KOPT-K1 (cell line): Measurements from ENCODE around the gene TMEM72.
"Not testable (repeated sequence)": the region's sequence is repeated elsewhere in the genome, so short reads cannot be mapped to it uniquely, and the experiment has no call there.

Experiments
- H3K27ac ChIP-seq: fragments of 200-600 bp; sonication (generic); 2 replicates; pipeline ENCODE4 v1.5.1; 2016; ENCODE audit warnings: antibody characterized with exemption, mild to moderate bottlenecking, low read depth, low read length; ENCODE audit not compliant: poor library complexity, severe bottlenecking
- H3K36me3 ChIP-seq: fragments of 200-600 bp; sonication (generic); 2 replicates; pipeline ENCODE4 v1.5.1; 2017; ENCODE audit warnings: antibody characterized with exemption, mild to moderate bottlenecking, low read length, moderate library complexity; ENCODE audit not compliant: insufficient read depth
- H3K9me3 ChIP-seq: fragments of 200-600 bp; sonication (generic); 2 replicates; pipeline ENCODE4 v1.5.1; 2017; ENCODE audit warnings: antibody characterized with exemption, low read length, mild to moderate bottlenecking; ENCODE audit not compliant: insufficient read depth, poor library complexity, severe bottlenecking

TMEM72 gene

DNA sequence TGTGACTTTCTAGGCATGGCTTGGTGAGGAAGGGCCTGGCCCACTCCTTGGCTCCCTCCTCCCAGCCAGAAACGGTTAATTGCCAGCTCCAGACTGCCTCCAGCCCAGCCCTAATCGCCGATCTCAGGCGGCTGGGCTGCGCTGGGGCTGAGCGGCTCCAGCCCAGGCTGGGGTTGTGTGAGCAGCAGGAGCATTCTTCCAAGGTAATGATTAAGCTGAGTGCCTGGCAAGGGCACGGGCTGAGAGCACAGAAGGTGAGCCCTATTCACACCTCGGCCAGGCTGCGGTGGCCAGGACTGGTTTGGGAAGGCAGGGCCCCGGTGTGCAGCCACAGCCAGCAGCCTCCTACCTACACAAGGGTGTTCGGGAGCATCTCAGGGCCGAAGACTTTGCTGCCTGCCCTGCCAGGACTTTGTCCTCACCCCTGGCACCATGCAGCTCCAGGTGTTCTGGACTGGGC, at the start of gene TMEM72:
TSS of gene TMEM72 (plus strand) at position 257 of the 460 bp plus-strand sequence. CDS start at position 433, 176 bp downstream.
- peak within 1 kb of the TSS; percentile 96 for H3K27ac ChIP-seq

GRCh38 chr10:44862006-44862751, 49.0 kb upstream of the TMEM72 start:
- Histone ChIP-seq H3K27ac (no peak overlapping the region), H3K9me3 (no peaks in the 10 kb centered on the region), H3K36me3 (no peaks in the 10 kb centered on the region)

More for the DNA sequence above, at the start of gene TMEM72:
- Histone ChIP-seq H3K36me3 (no peaks in the 10 kb centered on the region), H3K9me3 (no peaks in the 10 kb centered on the region)

- no peaks in the 10 kb centered on the region for H3K36me3 ChIP-seq
- H3K9me3 ChIP-seq: no peaks in the 10 kb centered on the region
- no peak overlapping the region for H3K27ac ChIP-seq
These were observed 48.2 kb upstream of the TMEM72 start for GRCh38 chr10:44862924-44863323.

DNA sequence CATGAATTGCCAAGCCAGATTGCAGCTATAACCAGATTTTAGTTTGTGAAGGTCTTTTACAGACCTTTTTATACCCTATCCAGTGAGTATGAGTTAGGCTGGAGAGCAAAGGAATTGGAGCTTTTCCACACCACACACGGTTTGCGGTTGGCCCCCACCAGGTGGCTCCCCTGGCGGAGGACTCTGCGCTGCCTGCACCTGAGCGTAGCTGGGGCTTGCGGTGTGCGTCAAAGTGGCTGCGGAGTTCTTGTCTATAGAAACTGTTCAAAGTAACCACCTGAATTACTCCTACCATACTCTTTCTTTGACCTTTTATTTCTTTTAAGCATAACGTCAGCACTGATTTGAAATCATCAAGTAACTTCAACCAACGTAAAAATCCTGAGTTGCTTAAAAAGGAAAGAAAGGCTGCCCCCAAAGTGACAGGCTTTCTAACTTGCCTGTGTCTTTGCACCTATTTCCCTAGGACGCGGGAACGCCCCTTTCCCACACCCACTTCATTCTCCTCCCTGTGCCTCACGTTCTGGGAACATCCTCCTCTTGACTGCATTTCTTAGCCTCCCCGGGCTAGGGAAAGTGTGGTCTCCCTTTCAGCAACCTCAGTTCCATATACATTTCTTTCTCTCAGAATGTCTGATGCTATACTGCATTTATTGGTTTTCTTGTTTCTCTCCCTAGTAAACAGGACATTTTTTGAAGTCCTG, 47.6 kb upstream of the TMEM72 start:
- Histone ChIP-seq H3K27ac (no peak overlapping the region), H3K9me3 (no peaks in the 10 kb centered on the region), H3K36me3 (no peaks in the 10 kb centered on the region)

DNA sequence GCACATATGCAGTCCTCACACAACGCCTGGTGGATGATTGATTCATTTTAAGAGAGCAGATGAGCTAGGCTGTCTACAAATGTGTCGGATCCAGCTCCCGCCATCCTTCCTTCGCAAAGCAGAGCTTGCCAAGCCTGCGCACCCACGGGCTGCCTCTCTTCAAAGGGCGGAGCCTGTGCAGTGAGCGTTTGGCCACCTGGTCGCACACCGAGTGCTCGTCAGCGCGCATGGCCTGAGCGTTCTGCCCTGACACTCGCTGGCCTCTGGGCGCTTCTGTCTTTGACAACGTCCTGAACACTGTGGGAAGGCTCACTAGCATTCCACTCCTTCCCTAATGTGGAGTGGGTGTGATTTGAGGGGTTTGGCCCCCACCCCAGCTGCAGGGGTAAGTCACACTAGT, 47.1 kb upstream of the TMEM72 start:
- Histone ChIP-seq H3K27ac (no peak overlapping the region), H3K36me3 (no peaks in the 10 kb centered on the region), H3K9me3 (no peaks in the 10 kb centered on the region)

- Histone ChIP-seq H3K36me3 (no peaks in the 10 kb centered on the region), H3K9me3 (no peaks in the 10 kb centered on the region), H3K27ac (no peak overlapping the region)
These were observed 46.4 kb upstream of the TMEM72 start for GRCh38 chr10:44864637-44865288.

- no peaks in the 10 kb centered on the region for H3K9me3 ChIP-seq
- no peak overlapping the region for H3K27ac ChIP-seq
- H3K36me3 ChIP-seq: no peaks in the 10 kb centered on the region
These were observed 45.9 kb upstream of the TMEM72 start for GRCh38 chr10:44865289-44865671.

DNA sequence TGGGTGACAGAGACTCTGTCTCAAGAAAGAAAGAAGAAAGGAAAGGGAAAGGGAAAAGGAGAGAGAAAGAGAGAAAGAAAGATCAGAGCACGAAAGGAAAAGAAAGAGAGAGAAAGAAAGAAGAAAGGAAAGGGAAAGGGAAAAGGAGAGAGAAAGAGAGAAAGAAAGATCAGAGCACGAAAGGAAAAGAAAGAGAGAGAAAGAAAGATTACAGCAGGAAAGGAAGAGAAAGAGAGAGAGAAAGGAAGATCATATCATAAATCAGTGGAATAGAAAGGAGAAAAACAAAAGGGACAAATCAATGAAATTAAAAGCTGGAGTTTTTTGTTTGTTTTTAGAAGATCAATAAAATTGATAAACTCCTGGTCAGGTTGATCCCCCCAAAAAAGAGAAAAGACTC, 44.8 kb upstream of the TMEM72 start:
- H3K36me3 ChIP-seq, H3K27ac ChIP-seq, H3K9me3 ChIP-seq: not testable (repeated sequence)

- Histone ChIP-seq H3K27ac (no peak overlapping the region), H3K9me3 (no peaks in the 10 kb centered on the region), H3K36me3 (no peaks in the 10 kb centered on the region)
These were observed 41.1 kb upstream of the TMEM72 start for GRCh38 chr10:44870031-44870430.

GRCh38 chr10:44873160-44873559, 38.0 kb upstream of the TMEM72 start:
- no peak overlapping the region for H3K27ac ChIP-seq
- no peaks in the 10 kb centered on the region for H3K36me3 ChIP-seq
- H3K9me3 ChIP-seq: no peaks in the 10 kb centered on the region

DNA sequence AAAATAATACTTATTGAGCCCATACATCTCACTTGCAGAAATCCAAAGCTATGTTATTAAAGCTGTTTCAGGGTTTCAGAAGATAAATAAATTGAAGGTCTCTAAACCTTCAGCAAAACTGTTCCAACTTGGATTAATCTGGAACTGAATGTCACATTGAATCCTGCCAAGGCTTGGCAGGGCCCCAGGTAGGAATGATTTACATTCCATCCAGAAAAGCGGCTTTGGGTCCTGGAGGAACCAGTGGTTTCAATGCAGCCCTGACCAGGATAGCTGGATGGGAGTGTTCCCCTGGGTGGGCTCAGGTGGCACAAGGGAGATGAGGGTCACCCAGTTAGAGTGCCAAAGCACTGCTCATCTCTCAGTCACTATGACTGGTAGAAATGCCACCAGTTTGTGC, 37.0 kb upstream of the TMEM72 start:
- no peaks in the 10 kb centered on the region for H3K36me3 ChIP-seq
- H3K9me3 ChIP-seq: no peaks in the 10 kb centered on the region
- H3K27ac ChIP-seq: no peak overlapping the region

GRCh38 chr10:44878706-44879530, 32.2 kb upstream of the TMEM72 start:
- Histone ChIP-seq H3K27ac (no peak overlapping the region), H3K36me3 (no peaks in the 10 kb centered on the region), H3K9me3 (no peaks in the 10 kb centered on the region)

DNA sequence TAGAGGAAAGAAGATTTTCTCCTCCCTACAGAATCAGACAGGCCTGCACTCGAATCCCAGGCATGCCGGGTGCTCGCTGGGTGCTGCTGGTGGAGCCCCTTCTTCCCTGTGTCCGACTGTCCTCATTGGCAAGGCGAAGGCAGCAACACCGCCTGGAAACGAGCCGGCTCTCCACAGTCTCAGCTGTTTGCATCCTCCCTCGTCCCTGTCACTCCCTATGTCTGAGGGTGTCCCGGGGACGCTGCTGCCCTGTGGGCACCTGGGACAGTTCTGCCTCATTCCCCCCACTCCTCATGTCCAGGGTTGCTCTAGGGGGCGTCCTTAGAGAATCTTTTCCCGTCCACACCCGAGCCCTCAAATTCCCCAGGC, 31.6 kb upstream of the TMEM72 start:
- no peaks in the 10 kb centered on the region for H3K9me3 ChIP-seq
- H3K27ac ChIP-seq: no peak overlapping the region
- no peaks in the 10 kb centered on the region for H3K36me3 ChIP-seq

DNA sequence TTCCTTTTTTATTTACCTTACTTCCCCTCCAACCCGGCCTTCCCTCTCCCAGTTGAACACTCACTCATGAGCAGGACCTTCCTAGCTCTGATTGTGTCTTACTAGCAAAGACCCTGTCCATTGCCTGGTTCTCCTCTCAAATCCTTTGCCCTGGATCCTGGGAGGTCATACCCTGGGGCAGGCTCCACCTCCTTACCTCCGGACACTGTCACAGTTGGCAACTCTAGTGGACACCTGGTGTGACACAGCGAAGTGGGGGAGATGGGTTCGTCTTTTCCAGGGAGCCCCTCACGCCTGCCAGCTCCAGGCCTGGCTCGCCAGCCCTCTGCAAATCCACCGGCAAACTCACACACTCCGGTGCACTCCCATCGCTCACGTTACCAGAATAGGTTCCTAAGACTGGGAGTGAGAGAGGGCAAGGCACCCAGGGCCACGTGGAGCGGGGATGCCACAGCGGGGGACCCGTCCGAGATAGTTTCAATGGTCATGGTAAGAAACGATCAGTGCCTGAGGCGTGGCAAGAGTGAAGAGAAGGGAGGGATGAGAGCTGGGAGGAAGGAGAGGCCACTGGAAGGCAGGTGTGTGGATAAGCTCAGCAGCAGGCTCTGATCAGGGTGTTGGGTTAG, 30.9 kb upstream of the TMEM72 start:
- no peak overlapping the region for H3K27ac ChIP-seq
- H3K9me3 ChIP-seq: no peaks in the 10 kb centered on the region
- no peaks in the 10 kb centered on the region for H3K36me3 ChIP-seq
